MCF 10A (cell line): Measurements from ENCODE around the gene ANK2. TPM values are rescaled to one million over a fixed set of nuclear protein-coding genes. Genes with fewer than 3 reads are reported as not detected.

ENCODE experiments used
- BruUV-seq: library from RNA; stranded (reverse); fragments of 400-500 nt; replicated peaks from 2 replicates; lab custom pipeline; 2021; lab: Mats Ljungman, UMichigan
- CTCF ChIA-PET: fragments of 300-600 bp; sonication (Branson Sonifier 250); formaldehyde crosslinking; extraction: SDS; loops from one replicate; lab custom pipeline; 2021; ENCODE audit warnings: antibody characterized with exemption, inconsistent platforms; lab: Yijun Ruan, JAX
- POLR2A ChIA-PET: fragments of 300-600, 350-650 bp; sonication (Branson Sonifier 250); formaldehyde crosslinking; extraction: SDS; loops from one replicate; lab custom pipeline; 2020; ENCODE audit warnings: antibody characterized with exemption, inconsistent platforms; lab: Yijun Ruan, JAX
- DNase-seq: peaks from one replicate; pipeline ENCODE4 v3.0.0-alpha.2; 2018; ENCODE audit not compliant: unreplicated experiment
- H3K27ac Mint-ChIP-seq: one replicate; pipeline ENCODE4 v1.8.0; 2022; ENCODE audit warnings: mild to moderate bottlenecking, low read depth, mixed read lengths; ENCODE audit not compliant: unreplicated experiment
- H3K27me3 Mint-ChIP-seq: one replicate; pipeline ENCODE4 v1.8.0; 2022; ENCODE audit warnings: mixed read lengths; ENCODE audit not compliant: insufficient read depth, unreplicated experiment
- H3K36me3 Mint-ChIP-seq: one replicate; pipeline ENCODE4 v1.8.0; 2022; ENCODE audit warnings: mild to moderate bottlenecking, moderate library complexity, mixed read lengths; ENCODE audit not compliant: insufficient read depth, unreplicated experiment
- H3K4me1 Mint-ChIP-seq: one replicate; pipeline ENCODE4 v1.8.0; 2022; ENCODE audit warnings: mixed read lengths; ENCODE audit not compliant: insufficient read depth, unreplicated experiment
- H3K4me3 Mint-ChIP-seq: one replicate; pipeline ENCODE4 v1.8.0; 2022; ENCODE audit warnings: mild to moderate bottlenecking, moderate library complexity, mixed read lengths; ENCODE audit not compliant: unreplicated experiment
- H3K9me3 Mint-ChIP-seq: one replicate; pipeline ENCODE4 v1.8.0; 2022; ENCODE audit warnings: mixed read lengths; ENCODE audit not compliant: unreplicated experiment
- CTCF ChIP-seq: fragments of 200-600 bp; IDR thresholded peaks from one replicate; pipeline ENCODE4 v1.8.0; 2022; ENCODE audit warnings: antibody characterized with exemption, mild to moderate bottlenecking; ENCODE audit not compliant: unreplicated experiment
- intact Hi-C: fragments of 100-400 bp; cut with micrococcal nuclease; formaldehyde crosslinking; loops from 2 replicates; pipeline ENCODE4 v1.14.1; 2022
- total RNA-seq: library from RNA; stranded (reverse); gene quantifications from 2 replicates; pipeline ENCODE4 v1.2.3, GENCODE V29; 2022

ANK2 gene
- total RNA-seq, 1 experiment from 2014 or later, result 37.4 TPM

DNA sequence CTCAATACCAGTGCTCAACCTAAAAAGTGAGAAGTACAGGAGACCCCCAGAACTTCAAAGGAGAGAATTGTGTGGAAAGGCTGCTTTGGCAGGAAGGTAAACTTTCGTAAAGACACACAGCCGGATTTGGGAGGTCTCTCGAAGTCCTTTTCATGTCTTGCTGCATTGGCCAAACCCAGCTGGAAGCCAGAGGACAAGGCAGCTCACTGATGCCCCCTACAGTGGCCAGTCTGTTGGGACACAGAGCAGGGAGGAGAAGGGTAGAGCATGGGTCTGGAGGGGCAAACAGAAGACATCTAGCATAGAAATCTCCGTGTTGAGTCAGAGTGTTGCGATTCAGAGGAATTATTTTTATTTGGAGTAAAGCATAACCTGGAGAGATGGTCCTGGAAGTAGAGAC is 198.9 kb downstream of the ANK2 start:
- Mint-ChIP-seq H3K36me3 (no peaks in the 10 kb centered on the region), H3K27ac (no peak overlapping the region), H3K4me1 (no peaks in the 10 kb centered on the region), H3K4me3 (no peak overlapping the region), H3K27me3 (no peaks in the 10 kb centered on the region), H3K9me3 (no peaks in the 10 kb centered on the region)
- DNase-seq, result no peak
- no TSS peak for BruUV-seq
- intact Hi-C loops, result no loop called here
- CTCF ChIA-PET, result no interaction called here
- POLR2A ChIA-PET, result no interaction called here
- TF ChIP-seq CTCF, result no peak

DNA sequence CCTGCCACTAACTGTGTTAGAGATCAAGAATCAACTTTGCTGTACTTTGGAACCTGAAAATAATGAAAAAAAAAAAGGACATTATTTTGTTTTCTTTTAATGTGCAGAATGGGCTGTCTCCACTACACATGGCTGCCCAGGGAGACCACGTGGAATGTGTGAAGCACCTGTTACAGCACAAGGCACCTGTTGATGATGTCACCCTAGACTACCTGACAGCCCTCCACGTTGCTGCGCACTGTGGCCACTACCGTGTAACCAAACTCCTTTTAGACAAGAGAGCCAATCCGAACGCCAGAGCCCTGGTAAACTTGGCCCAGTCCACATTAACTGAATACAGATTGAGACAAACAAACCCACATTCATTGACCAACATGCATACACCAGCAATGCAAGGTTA is 206.2 kb downstream of the ANK2 start:
- no peak overlapping the region for H3K27ac Mint-ChIP-seq
- no peak overlapping the region for H3K4me3 Mint-ChIP-seq
- H3K4me1 Mint-ChIP-seq, result no peaks in the 10 kb centered on the region
- no peaks in the 10 kb centered on the region for H3K9me3 Mint-ChIP-seq
- intact Hi-C loops, result no loop called here
- ChIA-PET POLR2A (no interaction called here), CTCF (no interaction called here)
- no TSS peak for BruUV-seq
- no peaks in the 10 kb centered on the region for H3K27me3 Mint-ChIP-seq
- DNase-seq, result no peak
- no peak for TF ChIP-seq CTCF
- no peaks in the 10 kb centered on the region for H3K36me3 Mint-ChIP-seq

- Mint-ChIP-seq H3K27ac (no peak overlapping the region), H3K4me3 (no peak overlapping the region), H3K9me3 (no peaks in the 10 kb centered on the region), H3K36me3 (no peaks in the 10 kb centered on the region), H3K27me3 (no peaks in the 10 kb centered on the region), H3K4me1 (no peaks in the 10 kb centered on the region)
- no peak for TF ChIP-seq CTCF
- BruUV-seq, result no TSS peak
- no peak for DNase-seq
- CTCF ChIA-PET, result interaction anchor here (0.5 kb wide), 1 partner anchor 1436 kb away, joined by 3 read pairs; no protein-coding TSS in a partner anchor
- intact Hi-C loops, result no loop called here
- POLR2A ChIA-PET, result no interaction called here
Measured at GRCh38 chr4:113256946-113257345, 207.5 kb downstream of the ANK2 start.

GRCh38 chr4:113260688-113261087 is 211.2 kb downstream of the ANK2 start:
- no peaks in the 10 kb centered on the region for H3K4me1 Mint-ChIP-seq
- CTCF ChIA-PET, result interaction anchor here (0.6 to 0.7 kb wide), 2 partner anchors 35 to 737 kb away, joined by 3 read pairs; no protein-coding TSS in a partner anchor
- DNase-seq, result no peak
- H3K27me3 Mint-ChIP-seq, result no peaks in the 10 kb centered on the region
- H3K9me3 Mint-ChIP-seq, result no peaks in the 10 kb centered on the region
- no peak for TF ChIP-seq CTCF
- no peak overlapping the region for H3K4me3 Mint-ChIP-seq
- intact Hi-C loops, result no loop called here
- POLR2A ChIA-PET, result no interaction called here
- H3K36me3 Mint-ChIP-seq, result no peaks in the 10 kb centered on the region
- BruUV-seq, result no TSS peak
- H3K27ac Mint-ChIP-seq, result no peak overlapping the region
